ENCODE results near the gene SOST. TPM values are rescaled to one million over a fixed set of nuclear protein-coding genes. Genes with fewer than 3 reads are reported as not detected.

Gene SOST
- total RNA-seq, 4 donors from 2014 or later, result not detected

DNA sequence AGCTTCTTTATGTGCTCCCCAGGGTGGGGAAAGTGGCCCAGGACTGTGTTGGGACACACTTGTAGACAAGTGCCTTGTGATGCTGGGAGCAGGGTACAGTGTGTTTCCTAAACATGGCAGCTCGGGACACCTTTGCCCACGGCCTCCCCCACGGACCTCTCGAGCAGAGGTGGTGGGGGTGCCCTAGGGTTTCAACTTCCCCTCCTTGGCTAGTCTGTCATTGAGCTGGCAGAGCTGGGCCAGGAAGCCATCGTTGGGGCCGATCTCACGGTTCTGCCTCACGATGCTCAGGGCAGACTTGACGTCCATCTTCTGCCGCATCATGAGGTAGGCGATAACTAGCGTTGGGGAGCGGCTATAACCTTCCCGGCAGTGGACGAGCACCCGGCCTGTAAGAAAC lies 10.8 kb upstream of the SOST start:
- DNase-seq, result no peak
- Histone ChIP-seq H3K27me3 (no peaks in the 10 kb centered on the region), H3K4me3 (no peak overlapping the region), H3K27ac (no peak overlapping the region), H3K4me1 (no peaks in the 10 kb centered on the region), H3K9me3 (no peaks in the 10 kb centered on the region), H3K36me3 (no peaks in the 10 kb centered on the region)
- intact Hi-C loops (cut with DNase I; ENCODE audit: low total_unique reads), result no loop called here
- TF ChIP-seq, protein P1, sequence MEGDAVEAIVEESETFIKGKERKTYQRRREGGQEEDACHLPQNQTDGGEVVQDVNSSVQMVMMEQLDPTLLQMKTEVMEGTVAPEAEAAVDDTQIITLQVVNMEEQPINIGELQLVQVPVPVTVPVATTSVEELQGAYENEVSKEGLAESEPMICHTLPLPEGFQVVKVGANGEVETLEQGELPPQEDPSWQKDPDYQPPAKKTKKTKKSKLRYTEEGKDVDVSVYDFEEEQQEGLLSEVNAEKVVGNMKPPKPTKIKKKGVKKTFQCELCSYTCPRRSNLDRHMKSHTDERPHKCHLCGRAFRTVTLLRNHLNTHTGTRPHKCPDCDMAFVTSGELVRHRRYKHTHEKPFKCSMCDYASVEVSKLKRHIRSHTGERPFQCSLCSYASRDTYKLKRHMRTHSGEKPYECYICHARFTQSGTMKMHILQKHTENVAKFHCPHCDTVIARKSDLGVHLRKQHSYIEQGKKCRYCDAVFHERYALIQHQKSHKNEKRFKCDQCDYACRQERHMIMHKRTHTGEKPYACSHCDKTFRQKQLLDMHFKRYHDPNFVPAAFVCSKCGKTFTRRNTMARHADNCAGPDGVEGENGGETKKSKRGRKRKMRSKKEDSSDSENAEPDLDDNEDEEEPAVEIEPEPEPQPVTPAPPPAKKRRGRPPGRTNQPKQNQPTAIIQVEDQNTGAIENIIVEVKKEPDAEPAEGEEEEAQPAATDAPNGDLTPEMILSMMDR (IDR thresholded peaks at IDR 0.05), result no peak
- no peak for TF ChIP-seq POLR2A (IDR thresholded peaks at IDR 0.05)

DNA sequence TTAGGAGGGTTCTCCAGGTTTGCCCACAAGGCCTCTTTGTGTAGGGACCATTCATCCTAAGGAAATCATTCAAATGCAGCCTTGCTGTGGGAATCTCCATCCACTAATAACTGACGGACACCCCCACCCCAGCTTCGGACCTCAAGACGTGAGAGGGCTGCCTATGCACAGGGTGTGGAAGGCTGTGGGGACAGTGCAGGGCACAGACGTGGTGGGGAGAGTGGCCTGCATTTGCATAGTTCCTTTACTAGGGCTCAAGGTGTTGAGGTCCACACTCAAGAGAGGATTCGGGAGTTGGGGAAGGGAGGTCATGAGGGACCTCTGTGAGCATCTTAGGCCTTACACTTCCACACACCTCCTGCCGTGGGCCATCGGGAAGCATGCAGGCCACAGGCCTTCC lies 10.4 kb upstream of the SOST start:
- Histone ChIP-seq H3K27ac (no peak overlapping the region), H3K4me3 (no peak overlapping the region), H3K4me1 (no peaks in the 10 kb centered on the region), H3K36me3 (no peaks in the 10 kb centered on the region), H3K9me3 (no peaks in the 10 kb centered on the region), H3K27me3 (no peaks in the 10 kb centered on the region)
- intact Hi-C loops (cut with DNase I; ENCODE audit: low total_unique reads), result no loop called here
- DNase-seq, result no peak
- TF ChIP-seq, protein P1 (IDR thresholded peaks at IDR 0.05), result no peak
- no peak for TF ChIP-seq POLR2A (IDR thresholded peaks at IDR 0.05)

DNA sequence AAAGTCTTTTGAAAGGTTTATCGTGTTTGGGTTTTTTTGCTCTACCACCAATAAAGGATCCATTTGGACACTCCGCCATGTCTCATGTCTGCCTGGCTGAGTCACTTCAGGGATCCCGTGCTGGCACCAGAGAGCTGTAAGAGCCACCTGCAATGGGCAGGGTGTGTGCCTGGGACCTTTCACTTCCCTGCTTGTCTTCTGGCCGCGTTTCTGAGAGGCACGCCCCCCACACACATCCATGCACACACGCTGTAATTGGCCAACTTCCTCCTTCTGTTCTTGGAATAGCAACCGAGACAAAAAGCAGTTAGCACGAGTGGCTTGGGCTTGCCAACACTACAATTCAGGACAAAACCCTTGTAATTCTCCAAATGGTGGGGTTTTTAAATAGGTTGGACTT lies 9.8 kb upstream of the SOST start:
- intact Hi-C loops (cut with DNase I; ENCODE audit: low total_unique reads), result no loop called here
- TF ChIP-seq POLR2A (IDR thresholded peaks at IDR 0.05), result no peak
- TF ChIP-seq, protein P1 (IDR thresholded peaks at IDR 0.05), result no peak
- no peaks in the 10 kb centered on the region for H3K36me3 ChIP-seq

DNA sequence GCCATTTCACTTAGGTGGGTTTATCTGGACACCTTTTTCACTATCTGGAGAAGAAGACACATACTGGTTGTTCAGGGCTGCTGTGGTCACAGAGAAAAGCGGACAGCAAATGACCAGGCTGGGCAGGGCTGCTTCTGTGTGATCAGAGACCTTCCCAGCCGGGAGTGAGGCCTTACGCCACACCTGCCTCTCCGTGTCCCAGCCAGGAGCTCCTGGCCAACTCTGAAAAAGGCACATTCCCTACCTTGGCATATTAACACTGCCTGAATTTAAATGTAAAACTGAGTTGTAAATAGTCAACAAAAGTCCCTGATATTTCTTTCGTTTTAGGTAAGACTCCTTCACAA lies 9.1 kb upstream of the SOST start:
- DNase-seq, result no peak
- Histone ChIP-seq H3K27ac (no peak overlapping the region), H3K4me1 (no peaks in the 10 kb centered on the region), H3K9me3 (no peaks in the 10 kb centered on the region), H3K36me3 (no peaks in the 10 kb centered on the region), H3K27me3 (no peaks in the 10 kb centered on the region), H3K4me3 (no peak overlapping the region)
- intact Hi-C loops (cut with DNase I; ENCODE audit: low total_unique reads), result no loop called here
- no peak for TF ChIP-seq POLR2A (IDR thresholded peaks at IDR 0.05)
- TF ChIP-seq, protein P1 (IDR thresholded peaks at IDR 0.05), result no peak

More for the DNA sequence above, 9.8 kb upstream of the SOST start:
- DNase-seq, result peak in 1 of 2 donors; percentile 38
- Histone ChIP-seq H3K27ac (no peak overlapping the region), H3K4me3 (no peak overlapping the region), H3K9me3 (no peaks in the 10 kb centered on the region), H3K27me3 (no peaks in the 10 kb centered on the region), H3K4me1 (no peaks in the 10 kb centered on the region)

DNA sequence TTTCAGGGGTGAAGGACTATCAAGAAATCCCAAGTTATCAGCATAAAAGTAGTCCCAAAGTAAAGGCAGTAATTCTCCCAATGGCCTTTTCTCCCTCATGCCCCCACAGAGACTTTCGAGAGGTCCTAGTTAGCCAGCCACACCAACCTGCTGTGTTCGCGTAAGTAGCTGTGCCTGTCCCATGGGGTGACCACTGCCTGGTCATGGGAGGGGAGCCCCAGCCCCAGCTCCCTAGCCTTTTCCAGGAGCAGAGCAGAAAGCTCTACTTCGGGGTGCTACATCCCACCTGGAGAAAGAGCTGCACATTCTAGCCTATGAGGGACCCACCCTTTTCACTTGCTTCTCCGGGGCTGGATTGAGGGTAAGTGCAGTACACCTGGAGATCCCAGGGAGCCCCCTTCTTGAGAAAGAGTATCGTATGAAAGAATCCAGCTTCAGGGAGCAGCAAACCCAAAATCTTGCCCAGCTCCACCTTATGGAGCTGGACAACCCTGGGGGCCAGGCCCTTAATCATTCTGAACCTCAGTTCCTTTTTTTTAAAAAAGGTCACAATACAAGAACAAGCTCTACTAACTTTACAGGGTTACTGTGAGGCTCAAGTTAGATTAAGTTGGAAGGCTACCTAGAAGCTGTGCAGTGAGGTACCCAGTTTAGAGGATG lies 8.6 kb upstream of the SOST start:
- Histone ChIP-seq H3K27ac (no peak overlapping the region), H3K27me3 (no peaks in the 10 kb centered on the region), H3K36me3 (no peaks in the 10 kb centered on the region), H3K9me3 (no peaks in the 10 kb centered on the region), H3K4me1 (no peaks in the 10 kb centered on the region), H3K4me3 (no peak overlapping the region)
- intact Hi-C loops (cut with DNase I; ENCODE audit: low total_unique reads), result no loop called here
- DNase-seq, result no peak
- TF ChIP-seq, protein P1 (IDR thresholded peaks at IDR 0.05), result no peak
- no peak for TF ChIP-seq POLR2A (IDR thresholded peaks at IDR 0.05)
